HG02884 (cell line): Measurements from ENCODE around the gene WDR4.
"Not testable (repeated sequence)": the region's sequence is repeated elsewhere in the genome, so short reads cannot be mapped to it uniquely, and the experiment has no call there.

Experiments
- ATAC-seq: cut with Tn5 transposase; IDR thresholded peaks from one replicate; pipeline ENCODE4 v1.9.1; 2021; ENCODE audit warnings: mild to moderate bottlenecking, moderate library complexity; ENCODE audit not compliant: unreplicated experiment

Gene WDR4

DNA sequence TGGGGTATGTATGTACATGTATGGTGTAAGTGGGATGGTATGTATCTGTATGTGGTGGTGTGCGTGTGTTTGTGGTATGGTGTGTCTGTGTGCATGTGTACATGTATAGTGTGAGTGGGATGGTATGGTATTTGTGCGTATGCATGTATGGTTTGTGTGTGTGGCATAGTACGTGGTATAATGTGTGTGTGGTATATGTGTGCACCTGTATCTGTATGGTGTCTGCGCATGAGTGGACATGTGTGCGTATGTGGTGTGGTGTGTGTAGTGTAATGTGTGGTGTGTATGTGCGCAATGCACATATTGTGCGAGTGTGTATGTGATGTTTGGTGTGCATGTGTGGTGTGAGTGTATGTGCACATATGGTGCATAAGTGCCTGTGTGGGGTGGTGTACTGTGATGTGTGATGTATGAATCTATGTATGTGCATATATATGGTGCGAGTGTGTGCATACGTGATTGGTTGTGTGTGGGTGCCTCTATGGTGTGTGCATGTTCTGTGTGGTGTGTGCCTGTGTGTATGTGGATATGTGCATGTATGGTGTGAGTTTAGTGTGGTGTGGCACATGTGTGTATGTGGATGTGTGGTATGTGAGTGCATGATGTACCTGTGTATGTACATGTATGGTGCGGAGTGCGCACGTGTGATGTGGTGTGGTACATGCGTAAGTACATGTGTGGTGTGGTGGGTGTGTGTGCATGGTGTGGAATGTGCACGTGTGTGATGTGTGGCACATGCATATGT is 38.8 kb downstream of the WDR4 start:
- no peak for ATAC-seq

DNA sequence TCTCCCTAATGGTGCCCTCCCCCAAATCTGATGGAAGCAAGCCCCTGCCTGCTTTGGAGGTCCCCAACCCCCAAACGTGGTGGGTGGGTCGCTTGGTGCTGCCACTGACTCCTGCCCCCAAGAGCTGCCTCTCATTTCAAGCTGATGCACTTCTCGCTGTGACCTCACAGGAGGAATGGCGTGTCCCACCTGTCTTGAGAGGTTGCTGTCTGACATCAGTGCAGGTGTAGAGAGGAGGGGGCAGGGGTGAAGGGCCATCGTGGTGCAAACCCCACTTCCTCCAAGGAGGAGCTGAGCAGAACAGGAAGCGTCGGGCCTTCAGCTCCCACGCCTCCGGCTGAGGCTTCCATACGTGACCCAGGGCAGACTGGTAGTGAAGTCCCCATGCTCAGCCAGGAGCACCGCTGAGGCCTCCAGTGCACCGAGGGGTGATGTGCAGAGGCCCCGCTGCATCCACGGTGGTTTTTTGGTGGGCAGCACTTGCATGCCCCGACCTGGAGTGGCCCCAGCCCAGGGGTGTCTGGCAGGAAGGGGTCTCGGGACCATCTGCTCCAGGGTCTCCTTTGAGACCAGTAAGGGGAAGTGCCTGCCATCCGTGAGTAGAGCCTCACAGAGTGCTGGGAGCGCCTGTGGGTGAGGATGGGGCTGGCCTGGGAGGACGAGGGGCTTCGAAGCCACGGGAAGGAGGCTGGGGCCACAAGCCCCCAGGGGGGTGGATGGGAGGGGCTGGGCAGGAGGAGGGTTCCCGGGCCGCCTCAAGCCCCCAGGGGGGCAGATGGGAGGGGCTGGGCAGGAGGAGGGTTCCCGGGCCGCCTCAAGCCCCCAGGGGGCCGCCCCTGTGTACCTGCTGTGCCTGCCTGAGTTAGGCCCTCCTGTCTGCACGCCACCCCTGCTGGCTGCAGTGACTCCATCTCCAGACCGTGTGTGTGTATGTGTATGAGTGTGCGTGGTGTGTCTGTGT is 39.8 kb downstream of the WDR4 start:
- no peak for ATAC-seq

DNA sequence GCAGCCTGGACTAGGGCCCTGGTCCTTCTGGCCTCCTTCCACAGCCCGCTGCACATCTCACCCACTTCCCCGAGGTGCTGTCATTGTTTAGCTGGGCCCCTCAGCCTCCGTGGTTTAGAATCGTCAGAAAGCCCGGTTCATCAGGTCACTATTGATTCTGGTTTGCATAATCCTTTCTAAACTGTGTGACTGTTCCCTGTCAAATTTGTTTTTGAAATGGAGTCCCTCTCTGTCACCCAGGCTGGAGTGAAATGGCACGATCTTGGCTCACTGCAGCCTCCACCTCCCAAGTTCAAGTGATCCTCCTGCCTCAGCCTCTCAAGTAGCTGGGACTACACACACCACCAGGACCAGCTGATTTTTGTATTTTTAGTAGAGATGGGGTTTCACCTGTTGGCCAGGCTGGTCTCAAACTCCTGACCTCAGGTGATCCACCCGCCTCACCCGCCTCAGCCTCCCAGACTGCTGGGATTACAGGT is 41.1 kb downstream of the WDR4 start:
- not testable (repeated sequence) for ATAC-seq

DNA sequence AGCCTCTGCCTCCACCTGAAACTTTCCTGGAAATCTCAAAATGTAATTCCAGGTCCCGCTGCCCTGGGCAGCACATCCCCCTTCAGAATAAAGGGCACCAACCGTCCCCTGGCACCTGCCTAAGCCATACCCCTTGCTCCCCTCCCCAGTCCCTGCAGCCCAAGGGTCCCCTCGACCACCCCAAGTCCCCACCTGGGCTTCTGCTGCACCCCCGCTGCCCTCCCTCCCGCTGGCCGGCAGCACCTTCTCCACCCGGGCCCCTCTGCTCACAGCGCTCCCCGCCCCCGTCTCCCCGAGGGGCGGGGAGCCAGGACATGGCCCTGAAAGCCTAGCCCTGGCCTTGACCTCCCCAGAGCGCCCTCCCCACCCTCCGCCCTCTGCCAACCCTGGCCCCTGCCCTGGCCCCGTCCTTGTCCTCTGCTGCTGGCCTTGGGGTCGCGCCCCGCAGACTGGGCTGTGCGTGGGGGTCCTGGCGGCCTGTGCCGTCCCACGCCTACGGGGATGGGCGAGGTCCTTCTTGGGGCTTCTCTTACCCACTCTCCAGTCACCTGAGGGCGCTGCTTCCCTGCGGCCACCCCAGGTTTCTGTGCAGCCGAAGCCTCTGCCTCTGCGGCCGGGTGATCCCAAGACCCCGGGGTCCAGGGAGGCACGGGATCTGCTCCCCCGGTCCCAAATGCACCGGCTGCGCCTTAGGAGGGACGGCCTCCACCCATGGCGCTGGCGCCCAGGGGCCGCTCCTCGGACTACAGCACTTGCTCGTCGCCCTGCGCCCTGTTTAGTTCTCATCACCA is 41.7 kb downstream of the WDR4 start:
- no peak for ATAC-seq

DNA sequence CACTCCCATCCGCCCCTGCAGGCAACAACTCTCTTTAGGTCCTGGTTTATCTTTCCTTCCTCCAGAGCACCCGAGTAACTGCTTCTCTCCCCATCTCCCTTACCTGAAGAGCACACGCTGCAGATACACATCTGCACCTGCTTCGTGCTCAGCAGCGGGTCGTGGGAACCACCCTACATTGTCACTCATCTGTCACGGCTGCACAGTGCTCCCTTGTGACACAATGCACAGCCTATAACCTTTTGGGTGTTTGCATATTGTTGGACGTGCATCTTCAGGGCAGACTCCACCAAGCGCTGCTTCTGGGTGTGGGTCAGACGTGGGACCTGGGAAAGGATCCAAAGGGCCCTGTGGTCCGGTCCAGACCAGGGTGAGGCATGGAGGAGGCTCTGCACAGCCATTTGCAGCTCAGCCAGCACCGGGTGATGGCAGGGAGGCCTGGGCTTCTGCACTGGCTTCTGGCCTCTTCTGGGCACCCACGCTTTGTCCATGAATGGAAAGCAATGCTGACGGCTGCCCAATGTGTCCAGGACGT is 42.5 kb downstream of the WDR4 start:
- no peak for ATAC-seq

DNA sequence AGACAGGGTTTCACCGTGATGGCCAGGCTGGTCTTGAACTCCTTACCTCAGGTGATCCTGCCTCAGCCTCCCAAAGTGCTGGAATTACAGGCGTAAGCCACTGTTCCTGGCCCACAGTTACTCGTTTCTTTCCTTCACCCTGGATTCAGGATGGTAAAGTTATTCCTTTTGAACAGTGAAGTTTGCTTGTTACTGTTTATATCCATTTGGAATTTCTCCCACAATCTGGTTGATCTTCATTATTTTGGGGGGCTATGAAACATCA is 43.0 kb downstream of the WDR4 start:
- no peak for ATAC-seq

DNA sequence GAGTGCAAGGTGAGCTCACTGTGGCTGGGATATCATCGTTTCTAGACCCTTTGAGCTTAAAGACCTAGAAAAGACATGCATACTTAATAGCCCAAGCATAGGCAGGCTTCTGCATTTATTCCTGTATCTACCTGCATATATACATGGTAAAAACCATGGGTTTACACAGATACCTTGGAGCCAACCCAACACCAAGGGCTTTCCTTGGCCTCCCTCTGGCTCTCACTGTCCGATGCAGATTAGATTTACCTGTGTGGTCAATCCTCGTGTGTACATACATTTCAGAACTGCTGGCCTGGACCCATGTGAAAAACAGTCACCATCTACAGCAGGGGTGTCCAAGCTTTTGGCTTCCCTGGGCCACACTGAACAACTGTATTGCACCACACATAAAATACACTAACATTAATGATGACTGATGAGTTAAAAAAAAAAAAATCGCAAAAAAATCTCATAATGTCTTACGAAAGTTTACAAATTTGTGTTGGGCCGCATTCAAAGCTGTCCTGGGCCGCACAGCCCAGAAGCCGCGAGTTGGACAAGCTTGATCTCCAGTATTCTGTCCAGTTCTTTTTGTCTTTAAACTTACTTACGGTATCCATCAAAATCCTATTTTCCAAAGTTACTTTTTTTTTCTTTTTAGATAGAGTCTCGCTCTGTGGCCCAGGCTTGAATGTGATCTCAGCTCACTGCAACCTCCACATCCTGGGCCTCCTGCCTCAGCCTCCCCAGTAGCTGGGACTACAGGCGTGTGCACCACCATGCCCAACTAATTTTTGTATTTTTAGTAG is 43.5 kb downstream of the WDR4 start:
- ATAC-seq: no peak

DNA sequence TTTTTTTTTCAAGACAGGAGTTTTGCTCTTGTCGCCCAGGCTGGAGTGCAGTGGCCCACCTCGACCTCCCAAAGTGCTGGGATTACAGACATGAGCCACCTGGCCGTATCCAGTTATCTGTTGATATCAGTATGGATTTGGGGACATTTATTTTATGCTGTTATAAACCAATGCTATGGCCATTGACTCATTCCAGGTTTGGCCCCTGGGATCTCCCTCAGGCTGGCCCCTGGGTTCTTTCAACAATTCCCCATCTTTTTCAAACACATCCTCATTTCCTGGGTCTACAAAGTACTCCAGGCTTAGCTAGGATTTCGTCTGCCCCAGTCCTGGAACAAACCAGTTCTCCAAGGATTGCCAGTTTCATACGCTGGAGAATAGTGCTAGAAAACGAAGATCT is 44.1 kb downstream of the WDR4 start:
- no peak for ATAC-seq

DNA sequence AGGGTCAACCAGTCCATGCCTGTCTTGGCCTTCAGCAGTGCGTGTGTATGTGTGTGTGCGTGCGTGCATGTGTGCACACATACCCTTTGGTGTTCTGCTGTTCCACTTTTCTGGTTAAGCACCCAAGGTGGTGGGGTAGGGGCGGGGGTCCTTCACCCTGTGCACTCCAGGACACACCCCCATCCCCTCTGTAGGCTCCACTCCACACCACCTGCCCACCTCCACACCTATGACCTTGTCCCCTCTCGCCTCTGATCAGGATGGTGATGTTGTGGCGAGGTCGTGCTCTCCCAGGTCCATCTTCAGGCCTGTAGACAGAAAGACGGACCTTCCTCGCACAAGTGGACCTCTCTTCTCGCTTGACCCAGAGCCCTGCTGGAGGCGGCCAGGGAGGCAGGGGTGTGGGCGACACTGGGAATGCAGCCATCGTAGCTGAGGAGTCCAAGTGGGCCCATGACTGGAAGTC is 44.6 kb downstream of the WDR4 start:
- no peak for ATAC-seq

DNA sequence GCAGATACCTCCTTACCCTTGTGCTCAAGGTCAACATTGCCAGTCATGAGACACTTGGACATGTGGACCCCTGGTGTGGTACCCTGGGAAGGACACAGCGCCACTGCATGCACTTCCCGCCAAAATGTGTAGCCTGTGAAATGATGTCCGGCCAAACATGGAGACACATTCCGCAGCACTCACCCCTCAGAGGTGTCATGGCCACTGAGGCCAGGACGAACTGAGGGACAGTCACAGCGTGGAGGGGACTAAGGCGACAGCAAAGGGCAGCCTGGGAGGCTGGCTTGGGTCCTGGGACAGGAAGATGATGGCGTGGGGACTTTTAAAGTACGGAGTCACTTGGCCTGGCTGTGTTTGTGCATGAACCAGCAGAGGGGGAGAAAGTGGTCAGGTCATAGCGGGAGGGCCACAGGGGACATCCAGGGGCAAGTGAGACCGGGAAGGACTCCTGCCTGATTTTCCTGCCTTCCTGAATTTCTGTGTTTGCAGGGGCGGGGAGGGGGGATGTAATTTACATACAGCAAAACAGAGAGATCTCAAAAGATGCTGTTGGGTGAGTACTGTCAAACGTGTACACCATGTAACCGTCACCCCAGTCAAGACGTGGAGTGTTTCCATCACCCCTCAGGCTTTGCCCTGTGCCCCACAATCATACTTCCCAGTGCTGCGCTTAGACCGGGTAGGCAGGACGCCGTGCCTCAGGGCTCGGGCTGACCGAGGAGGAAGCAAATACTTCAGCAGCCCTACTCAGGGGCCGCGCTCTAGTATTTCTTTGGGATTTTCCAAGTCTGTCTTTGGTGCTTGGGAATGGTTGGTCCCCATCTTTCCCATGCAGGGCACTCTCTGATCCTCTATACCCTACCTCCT is 45.2 kb downstream of the WDR4 start:
- ATAC-seq: no peak

DNA sequence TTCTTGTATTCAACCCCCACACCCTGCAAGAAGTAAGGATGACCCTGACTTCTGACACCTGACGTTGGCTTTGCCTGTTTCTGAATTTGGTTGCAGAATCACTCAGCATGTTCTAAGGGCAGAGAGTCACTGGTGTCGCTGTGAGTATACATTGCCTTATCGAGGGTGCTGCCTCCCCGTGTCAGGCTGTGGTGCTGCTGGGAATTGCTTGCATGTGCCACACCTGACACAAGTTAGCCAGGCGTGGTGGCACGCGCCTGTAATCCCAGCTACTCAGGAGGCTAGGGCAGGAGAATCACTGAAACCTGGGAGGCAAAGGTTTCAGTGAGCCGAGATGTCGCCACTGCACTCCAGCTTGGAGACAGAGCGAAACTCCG is 45.9 kb downstream of the WDR4 start:
- ATAC-seq: no peak

DNA sequence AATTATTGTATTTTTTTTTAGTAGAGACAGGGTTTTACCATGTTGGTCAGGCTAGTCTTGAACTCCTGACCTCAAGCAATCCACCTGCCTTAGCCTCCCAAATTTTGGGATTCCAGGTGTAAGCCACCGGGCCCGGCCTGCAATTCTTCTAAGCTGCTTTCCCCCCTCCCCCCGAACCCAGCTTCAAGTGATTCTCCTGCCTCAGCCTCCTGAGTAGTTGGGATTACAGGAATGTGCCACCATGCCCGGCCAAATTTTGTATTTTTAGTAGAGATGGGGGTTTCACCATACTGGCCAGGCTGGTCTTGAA is 47.1 kb downstream of the WDR4 start:
- not testable (repeated sequence) for ATAC-seq

DNA sequence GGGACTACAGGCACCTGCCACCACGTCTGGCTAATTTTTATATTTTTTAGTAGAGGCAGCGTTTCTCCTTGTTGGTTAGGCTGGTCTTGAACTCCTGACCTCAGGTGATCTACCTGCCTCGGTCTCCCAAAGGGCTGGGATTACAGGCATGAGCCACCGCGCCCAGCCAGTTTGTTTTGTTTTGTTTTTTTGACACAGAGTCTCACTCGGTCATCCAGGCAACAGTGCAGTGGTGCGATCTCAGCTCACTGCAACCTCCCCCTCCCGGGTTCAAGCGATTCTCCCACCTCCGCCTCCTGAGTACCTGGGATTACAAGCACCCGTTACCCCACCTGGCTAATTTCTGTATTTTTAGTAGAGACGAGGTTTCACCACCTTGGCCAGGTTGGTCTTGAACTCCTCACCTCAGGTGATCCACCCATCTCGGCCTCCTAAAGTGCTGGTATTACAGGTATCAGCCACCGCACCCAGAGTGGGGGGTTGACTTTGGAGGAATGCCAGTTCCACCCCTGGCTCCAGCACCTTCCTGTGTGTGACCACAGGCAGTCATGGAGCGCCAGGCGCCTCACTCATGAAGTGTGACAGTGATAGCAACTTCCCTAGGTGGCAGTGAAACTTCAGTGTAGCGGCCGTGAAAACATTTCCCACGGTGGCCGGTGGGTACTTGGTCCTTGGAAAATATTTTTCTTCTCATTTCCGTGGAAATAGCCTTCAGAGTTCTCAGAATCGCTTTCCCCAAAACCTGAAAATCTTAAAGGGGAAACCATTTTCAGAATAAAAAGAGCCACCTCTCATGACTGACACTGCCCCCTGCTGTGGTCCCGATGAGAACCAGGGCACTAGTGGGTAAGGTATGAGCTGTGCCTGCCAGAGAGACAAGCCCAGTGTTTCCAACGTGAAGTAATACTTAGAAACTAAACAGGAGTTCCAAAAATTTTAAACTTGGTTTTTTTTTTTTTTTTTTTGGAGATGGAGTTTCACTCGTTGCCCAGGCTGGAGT is 48.6 kb downstream of the WDR4 start:
- ATAC-seq: no peak

DNA sequence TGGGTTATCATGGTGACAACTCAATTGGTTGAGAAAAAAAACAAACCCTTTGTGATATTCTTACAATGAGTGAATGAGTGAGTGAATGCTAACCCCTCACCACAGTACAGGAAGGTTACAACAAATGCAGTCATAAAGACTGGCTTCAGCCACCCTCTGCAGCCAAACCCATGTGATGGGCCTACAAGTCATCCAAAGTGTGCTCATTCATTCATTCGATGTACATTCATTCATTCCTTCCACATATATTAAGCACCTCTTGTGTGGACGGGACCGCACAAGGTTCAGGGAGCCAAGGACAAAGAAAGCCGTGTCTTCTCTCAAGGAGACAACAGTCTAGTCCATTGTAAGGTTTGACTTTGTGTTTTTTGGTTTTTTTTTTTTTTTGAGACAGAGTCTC is 49.4 kb downstream of the WDR4 start:
- no peak for ATAC-seq

DNA sequence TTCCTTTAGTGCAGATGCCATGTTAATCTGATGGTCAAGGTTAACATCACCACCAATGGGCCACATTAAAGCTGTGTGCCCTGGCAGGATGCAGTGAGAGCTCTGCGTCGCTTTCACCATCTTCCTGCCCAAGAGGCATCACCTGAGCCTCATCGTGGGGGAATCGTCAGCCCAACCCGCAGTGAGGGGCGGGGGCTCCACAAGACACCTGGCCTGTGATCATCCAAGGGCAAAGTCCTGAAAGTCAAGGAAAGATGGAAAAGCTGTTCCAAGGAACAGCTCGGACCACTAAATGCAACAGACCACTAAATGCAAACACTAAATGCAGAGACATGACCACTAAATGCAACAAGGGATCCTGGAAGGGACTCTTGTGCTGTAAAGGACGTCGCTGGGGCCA is 49.9 kb downstream of the WDR4 start:
- ATAC-seq: no peak

DNA sequence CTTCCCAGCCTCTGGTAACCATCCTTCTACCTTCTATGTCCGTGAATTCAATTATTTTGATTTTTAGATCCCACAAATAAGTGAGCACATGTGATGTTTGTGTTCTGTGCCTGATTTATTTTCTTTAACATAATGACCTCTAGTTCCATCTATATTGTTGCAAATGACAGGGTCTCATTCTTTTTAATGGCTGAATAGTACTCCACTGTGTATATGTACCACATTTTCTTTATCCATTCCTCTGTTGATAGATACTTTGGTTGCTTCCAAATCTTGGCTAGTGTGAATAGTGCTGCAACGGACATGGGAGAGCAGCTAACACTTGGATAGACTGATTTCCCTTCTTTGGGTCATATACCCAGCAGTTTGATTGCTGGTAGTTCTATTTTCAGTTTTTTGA is 51.8 kb downstream of the WDR4 start:
- no peak for ATAC-seq

DNA sequence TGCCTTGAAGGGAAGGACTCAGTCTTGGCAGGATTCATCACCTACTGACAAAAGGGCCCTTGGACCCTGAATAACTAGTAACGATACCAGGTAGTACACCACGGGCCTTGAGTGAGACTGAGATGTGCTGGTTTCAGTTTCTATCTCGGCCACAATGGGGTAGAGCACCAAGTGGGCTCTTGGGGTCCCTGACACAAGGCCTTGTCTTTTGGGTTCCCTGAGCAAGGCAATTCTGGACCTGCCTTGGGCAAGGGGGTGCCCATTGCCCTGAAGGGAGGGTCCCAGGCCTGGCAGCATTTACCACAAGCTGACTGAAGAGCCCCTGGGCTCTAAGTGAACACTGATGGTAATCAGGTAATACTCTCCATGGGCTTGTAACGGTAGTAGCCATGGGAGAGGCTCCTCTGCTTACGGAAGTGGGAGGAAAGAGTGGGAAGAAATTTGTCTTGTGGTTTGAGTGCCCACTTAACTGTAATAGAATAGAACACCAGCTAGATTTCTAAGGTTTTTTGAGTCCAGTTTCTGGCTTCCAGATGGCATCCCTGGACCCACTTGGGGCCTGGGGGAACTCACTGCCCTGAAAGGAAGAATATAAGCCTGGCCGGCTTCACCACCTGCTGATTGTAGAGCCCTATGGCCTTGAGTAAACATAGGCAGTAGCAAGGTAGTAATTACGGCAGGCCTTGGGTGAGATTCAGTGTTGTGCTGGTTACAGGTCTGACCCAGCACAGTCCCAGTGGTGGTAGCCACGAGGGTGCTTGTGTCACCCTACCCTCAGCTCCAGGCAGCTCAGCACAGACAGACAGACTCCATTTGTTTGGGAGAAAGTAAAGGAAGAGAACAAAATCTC is 58.5 kb downstream of the WDR4 start:
- ATAC-seq: no peak
